ENCODE measurements around the gene ZSWIM4.

Gene ZSWIM4

DNA sequence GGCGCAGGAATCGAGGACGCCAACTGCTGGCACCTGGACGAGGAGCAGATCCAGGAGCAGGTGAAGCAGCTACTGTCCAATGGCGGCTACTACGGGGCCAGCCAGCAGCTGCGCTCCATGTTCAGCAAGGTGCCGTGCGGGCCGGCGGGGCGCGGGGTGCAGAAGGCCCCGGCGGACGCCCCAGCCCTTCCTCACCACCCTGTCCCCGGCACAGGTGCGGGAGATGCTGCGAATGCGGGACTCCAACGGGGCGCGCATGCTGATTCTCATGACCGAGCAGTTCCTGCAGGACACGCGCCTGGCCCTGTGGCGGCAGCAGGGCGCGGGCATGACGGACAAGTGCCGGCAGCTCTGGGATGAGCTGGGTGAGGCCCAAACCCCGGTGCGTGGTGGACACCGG is 13.6 kb downstream of the ZSWIM4 start:
- no peak for DNase-seq (ENCODE audit: low read depth in 1 of 2, low spot score in 1 of 2)

GRCh38 chr19:13812544-13812943 is 17.3 kb downstream of the ZSWIM4 start:
- DNase-seq (ENCODE audit: low read depth in 1 of 2, low spot score in 1 of 2), result no peak

DNA sequence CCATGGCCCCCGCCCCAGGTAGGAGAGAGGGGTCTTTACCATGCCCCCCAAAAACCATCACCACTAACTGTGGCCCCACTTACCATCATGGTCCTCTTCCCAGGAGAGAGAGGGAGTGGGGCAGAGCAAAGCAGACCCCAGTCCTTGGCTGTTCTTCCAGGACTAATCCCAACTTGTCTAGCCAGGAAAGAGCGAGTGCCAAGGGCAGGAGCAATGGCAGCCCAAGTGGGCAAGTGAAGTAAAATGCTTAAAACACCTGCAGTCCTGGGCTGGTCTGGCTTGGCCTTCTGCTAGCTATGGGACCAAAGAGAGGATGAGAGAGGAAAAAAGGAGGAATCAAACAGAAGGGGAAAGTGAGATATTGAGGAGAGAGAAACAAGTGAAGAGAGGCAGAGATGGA is 17.9 kb downstream of the ZSWIM4 start:
- no peak for DNase-seq (ENCODE audit: low read depth in 1 of 2, low spot score in 1 of 2)

DNA sequence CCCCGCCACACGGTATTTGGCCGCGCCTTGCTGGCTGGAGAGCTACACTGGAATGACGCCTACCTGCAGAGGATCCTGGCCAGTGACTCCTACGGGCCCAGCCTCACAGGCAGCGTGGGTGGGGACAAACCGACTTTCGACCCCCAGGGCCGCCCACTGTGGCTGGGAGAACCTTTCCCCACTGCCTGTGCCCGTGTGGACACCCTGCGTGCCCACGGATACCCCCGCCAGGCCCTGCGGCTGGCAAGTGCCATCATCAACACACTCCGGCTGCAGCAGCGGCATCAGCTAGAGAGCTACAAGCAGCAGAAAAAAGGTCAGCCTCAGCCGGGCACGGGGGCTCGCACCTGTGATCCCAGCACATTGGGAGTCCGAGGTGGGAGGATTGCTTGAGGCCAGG is 19.3 kb downstream of the ZSWIM4 start:
- no peak for DNase-seq (ENCODE audit: low read depth in 1 of 2, low spot score in 1 of 2)

DNA sequence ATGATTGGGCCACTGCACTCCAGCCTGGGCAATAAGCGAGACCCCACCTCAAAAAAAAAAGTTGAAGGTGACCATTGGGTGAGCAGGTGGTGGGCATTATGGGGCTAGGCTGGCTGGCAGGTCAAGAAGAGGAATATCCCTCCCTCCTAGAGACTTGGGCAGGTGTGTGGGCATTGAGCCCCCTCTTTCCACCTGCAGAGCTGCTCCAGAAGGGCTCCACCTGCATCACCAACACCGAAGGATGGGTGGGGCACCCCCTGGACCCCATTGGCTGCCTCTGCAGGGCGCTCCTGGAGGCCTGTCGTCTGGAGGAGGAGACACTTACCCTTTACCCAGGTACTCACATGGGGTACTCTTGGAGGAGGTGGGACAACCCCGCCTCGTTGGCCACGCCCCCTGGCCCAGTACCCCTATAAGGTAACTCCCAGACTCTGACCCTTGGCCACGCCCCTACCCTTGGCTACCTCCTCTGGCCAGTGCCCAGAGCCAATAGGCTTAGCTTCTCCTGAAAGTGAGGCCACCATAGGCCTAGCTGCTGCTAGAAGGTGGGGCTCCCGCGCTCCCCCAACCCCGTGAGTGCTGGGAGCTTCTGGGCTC is 21.9 kb downstream of the ZSWIM4 start:
- no peak for DNase-seq (ENCODE audit: low read depth in 1 of 2, low spot score in 1 of 2)

- DNase-seq (ENCODE audit: low read depth in 1 of 2, low spot score in 1 of 2), result no peak
These were observed 22.6 kb downstream of the ZSWIM4 start for GRCh38 chr19:13817615-13818371.

GRCh38 chr19:13819238-13819637 is 24.0 kb downstream of the ZSWIM4 start:
- DNase-seq (ENCODE audit: low read depth in 1 of 2, low spot score in 1 of 2), result no peak

- DNase-seq (ENCODE audit: low read depth in 1 of 2, low spot score in 1 of 2), result no peak
These were observed 26.0 kb downstream of the ZSWIM4 start for GRCh38 chr19:13821292-13821691.

DNA sequence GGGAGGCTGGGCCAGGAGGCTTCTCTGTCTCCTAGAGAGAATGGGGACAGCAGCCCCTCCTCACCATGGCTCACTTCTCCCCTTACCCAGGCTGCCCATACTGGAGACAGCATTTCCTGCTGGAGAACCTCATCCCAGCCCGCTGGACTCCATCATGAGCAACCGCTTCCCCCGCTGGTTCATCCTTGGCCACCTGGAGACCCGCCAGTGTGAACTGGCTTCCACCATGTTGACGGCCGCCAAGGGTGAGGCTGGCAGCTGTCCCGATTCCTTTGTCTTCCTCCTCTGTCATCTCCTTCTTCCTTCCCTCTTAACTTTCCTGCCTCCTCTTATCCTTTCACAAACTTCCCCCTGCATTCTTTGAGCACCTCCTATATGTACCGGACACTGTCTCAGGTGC is 28.0 kb downstream of the ZSWIM4 start:
- no peak for DNase-seq (ENCODE audit: low read depth in 1 of 2, low spot score in 1 of 2)

- DNase-seq (ENCODE audit: low read depth in 1 of 2, low spot score in 1 of 2), result no peak
These were observed 28.7 kb downstream of the ZSWIM4 start for GRCh38 chr19:13823901-13824300.

DNA sequence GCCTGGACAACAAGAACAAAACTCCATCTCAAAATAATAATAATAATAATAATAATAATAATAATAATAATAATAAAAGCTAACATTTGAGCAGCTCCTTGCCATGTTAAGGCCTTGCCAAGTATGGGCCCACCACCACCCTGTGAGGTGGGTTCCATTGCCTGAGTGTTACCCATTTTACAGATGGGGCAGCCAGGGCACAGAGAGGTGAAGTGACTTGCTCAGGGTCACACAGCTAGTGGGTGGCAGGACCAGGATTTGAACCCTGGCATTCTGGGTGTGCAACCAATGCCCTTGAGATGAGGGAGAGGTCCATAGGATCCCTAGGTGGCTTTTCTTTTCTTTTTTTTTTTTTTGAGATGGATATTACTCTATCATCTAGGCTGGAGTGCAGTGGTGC is 29.5 kb downstream of the ZSWIM4 start:
- no peak for DNase-seq (ENCODE audit: low read depth in 1 of 2, low spot score in 1 of 2)

GRCh38 chr19:13825489-13826441 is 30.5 kb downstream of the ZSWIM4 start:
- no peak for DNase-seq (ENCODE audit: low read depth in 1 of 2, low spot score in 1 of 2)

DNA sequence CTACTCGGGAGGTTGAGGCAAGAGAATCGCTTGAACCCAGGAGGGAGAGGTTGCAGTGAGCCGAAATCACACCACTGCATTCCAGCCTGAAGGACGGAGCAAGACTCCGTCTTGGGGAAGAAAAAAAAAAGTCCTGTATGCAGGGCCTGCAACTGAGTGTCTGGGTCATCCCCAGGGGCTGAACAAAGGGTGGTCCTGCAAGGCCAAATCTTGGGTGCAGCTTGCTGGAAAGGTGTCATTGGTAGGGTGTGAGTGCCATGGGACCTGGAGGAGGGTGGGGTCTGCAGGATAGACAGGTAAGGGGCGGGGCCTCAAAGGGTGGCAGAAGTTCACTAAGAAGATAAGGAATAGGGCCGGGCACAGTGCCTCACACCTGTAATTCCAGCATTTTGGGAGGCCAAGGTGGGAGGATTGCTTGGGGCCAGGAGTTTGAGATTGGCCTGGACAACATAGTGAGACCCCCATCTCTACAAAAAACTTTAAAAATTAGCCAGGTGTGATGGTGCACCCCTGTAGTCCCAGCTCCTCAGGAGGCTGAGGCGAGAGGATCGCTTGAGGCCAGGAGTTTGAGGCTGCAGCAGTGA is 31.5 kb downstream of the ZSWIM4 start:
- DNase-seq (ENCODE audit: low read depth in 1 of 2, low spot score in 1 of 2), result no peak

GRCh38 chr19:13827656-13828055 is 32.4 kb downstream of the ZSWIM4 start:
- DNase-seq (ENCODE audit: low read depth in 1 of 2, low spot score in 1 of 2), result no peak

GRCh38 chr19:13830114-13830740 is 35.0 kb downstream of the ZSWIM4 start:
- DNase-seq (ENCODE audit: low read depth in 1 of 2, low spot score in 1 of 2), result no peak

- no peak for DNase-seq (ENCODE audit: low read depth in 1 of 2, low spot score in 1 of 2)
These were observed 35.7 kb downstream of the ZSWIM4 start for GRCh38 chr19:13830741-13831536.

- DNase-seq (ENCODE audit: low read depth in 1 of 2, low spot score in 1 of 2), result no peak
These were observed 36.6 kb downstream of the ZSWIM4 start for GRCh38 chr19:13831537-13832467.

GRCh38 chr19:13833330-13834243 is 38.3 kb downstream of the ZSWIM4 start:
- peak; percentile 81 to 88 for DNase-seq (ENCODE audit: low read depth in 1 of 2, low spot score in 1 of 2)

All from activated T-helper 1 cell treated with anti-CD3 and anti-CD28 coated beads, Interleukin-2, amount 50 U/mL, for 16 hours (primary cell).